WTC11 (cell line): ENCODE data around the gene SIX2. TPM values are rescaled to one million over a fixed set of nuclear protein-coding genes. Genes with fewer than 3 reads are reported as not detected.

Source experiments
- ATAC-seq: fragments of 200-7000 bp; cut with Tn5 transposase; 2 replicates; pipeline ENCODE4 v1.10.0; 2021; ENCODE audit warnings: mild to moderate bottlenecking, moderate library complexity
- CTCF ChIA-PET: fragments of 300-600 bp; sonication (Branson Sonifier 250); formaldehyde crosslinking; loops from one replicate; lab custom pipeline; 2021; ENCODE audit warnings: antibody characterized with exemption; lab: Charles Lee
- POLR2A ChIA-PET: fragments of 350-600 bp; sonication (Branson Sonifier 250); formaldehyde crosslinking; loops from one replicate; lab custom pipeline; 2021; ENCODE audit warnings: antibody characterized with exemption; lab: Charles Lee
- DNase-seq: peaks from one replicate; pipeline ENCODE4 v3.0.0; 2021; ENCODE audit warnings: low spot score
- H3K27ac Mint-ChIP-seq: 2 replicates; pipeline ENCODE4 v1.8.0; 2021; ENCODE audit warnings: mixed read lengths
- H3K27me3 Mint-ChIP-seq: 2 replicates; pipeline ENCODE4 v1.8.0; 2021; ENCODE audit warnings: low read depth, mild to moderate bottlenecking, moderate library complexity, mixed read lengths
- H3K36me3 Mint-ChIP-seq: 2 replicates; pipeline ENCODE4 v1.8.0; 2021; ENCODE audit warnings: mixed read lengths
- H3K4me1 Mint-ChIP-seq: 2 replicates; pipeline ENCODE4 v1.8.0; 2022; ENCODE audit warnings: mixed read lengths
- H3K4me3 Mint-ChIP-seq: 2 replicates; pipeline ENCODE4 v1.8.0; 2021; ENCODE audit warnings: mild to moderate bottlenecking, moderate library complexity, mixed read lengths
- H3K9me3 Mint-ChIP-seq: 2 replicates; pipeline ENCODE4 v1.8.0; 2021; ENCODE audit warnings: mixed read lengths
- ELF4 ChIP-seq: sonication (generic); formaldehyde crosslinking; IDR thresholded peaks from 2 replicates; pipeline ENCODE4 v1.8.1; 2022; ENCODE audit warnings: low read depth, mild to moderate bottlenecking, moderate library complexity, missing genetic modification reagents
- IRF1 ChIP-seq: sonication (generic); formaldehyde crosslinking; IDR thresholded peaks from 2 replicates; pipeline ENCODE4 v1.8.0; 2023; ENCODE audit warnings: missing genetic modification reagents
- MYBL2 ChIP-seq: sonication (generic); formaldehyde crosslinking; IDR thresholded peaks from 2 replicates; pipeline ENCODE4 v1.8.1; 2023; ENCODE audit warnings: mild to moderate bottlenecking, moderate library complexity, missing genetic modification reagents
- NFYB ChIP-seq: sonication (generic); formaldehyde crosslinking; conservative IDR thresholded peaks from 2 replicates; pipeline ENCODE4 v1.8.0; 2022; ENCODE audit warnings: low read depth, missing genetic modification reagents
- TP53 ChIP-seq: sonication (generic); formaldehyde crosslinking; IDR thresholded peaks from 2 replicates; pipeline ENCODE4 v1.8.1; 2023; ENCODE audit warnings: mild to moderate bottlenecking, missing genetic modification reagents
- ZNF138 ChIP-seq: sonication (generic); formaldehyde crosslinking; conservative IDR thresholded peaks from 2 replicates; pipeline ENCODE4 v1.8.1; 2022; ENCODE audit warnings: mild to moderate bottlenecking, moderate library complexity, missing genetic modification reagents
- ZNF281 ChIP-seq: sonication (generic); formaldehyde crosslinking; IDR thresholded peaks from 2 replicates; pipeline ENCODE4 v1.8.0; 2023; ENCODE audit warnings: mild to moderate bottlenecking, missing genetic modification reagents
- ZNF416 ChIP-seq: fragments of 250-450 bp; sonication (Bioruptor Pico); IDR thresholded peaks from 2 replicates; pipeline ENCODE4 v1.9.0; 2021; ENCODE audit warnings: mild to moderate bottlenecking, inconsistent platforms
- ZNF532 ChIP-seq: fragments of 250-450 bp; sonication (Bioruptor Pico); IDR thresholded peaks from 2 replicates; pipeline ENCODE4 v1.9.0; 2021; ENCODE audit warnings: mild to moderate bottlenecking, borderline replicate concordance
- total RNA-seq: library from RNA; stranded (reverse); gene quantifications from 3 replicates; pipeline ENCODE4 v1.2.3, GENCODE V29; 2021

The SIX2 gene
- total RNA-seq, 1 experiment from 2014 or later = 1.7 TPM

GRCh38 chr2:45000341-45000901 lies 8.8 kb downstream of the SIX2 start (continued):
- TF ChIP-seq TP53 = 0 out of 2 replicates have a peak, but pooled peaks have one; percentile 36

GRCh38 chr2:44999540-44999939 lies 9.7 kb downstream of the SIX2 start:
- Mint-ChIP-seq H3K27ac (no peak overlapping the region), H3K4me3 (no peak overlapping the region), H3K27me3 (peaks cover 96% of the 10 kb centered on the region), H3K36me3 (no peaks in the 10 kb centered on the region), H3K4me1 (peaks cover 30% of the 10 kb centered on the region), H3K9me3 (no peaks in the 10 kb centered on the region)
- no peak for TF ChIP-seq MYBL2
- no peak for TF ChIP-seq IRF1 (CRISPR knock-in tag)
- no peak for TF ChIP-seq ZNF532 (CRISPR knock-in tag)
- TF ChIP-seq ZNF138 (CRISPR knock-in tag) = no peak
- TF ChIP-seq ELF4 (CRISPR knock-in tag) = no peak
- ChIA-PET CTCF (interaction anchor here (0.8 to 9.1 kb wide), 10 partner anchors 9 to 170 kb away, joined by 3 to 113 read pairs (median 6); partner anchors contain the start of gene SIX2), POLR2A (interaction anchor here (1.8 kb wide), 1 partner anchor 14 kb away, joined by 4 read pairs; no protein-coding TSS in a partner anchor)
- DNase-seq (no peak), ATAC-seq (no peak)

- no peak for DNase-seq
- no peak overlapping the region for H3K4me3 Mint-ChIP-seq
- H3K36me3 Mint-ChIP-seq = no peaks in the 10 kb centered on the region
- H3K9me3 Mint-ChIP-seq = no peaks in the 10 kb centered on the region
- H3K27ac Mint-ChIP-seq = no peak overlapping the region
- peaks cover 16% of the 10 kb centered on the region for H3K4me1 Mint-ChIP-seq
- no peak for ATAC-seq
- peaks cover 94% of the 10 kb centered on the region for H3K27me3 Mint-ChIP-seq
- CTCF ChIA-PET = interaction anchor here (4.4 to 9.1 kb wide), 3 partner anchors 13 to 43 kb away, joined by 30 to 113 read pairs (median 70); partner anchors contain the start of gene SIX2
- TF ChIP-seq NFYB (CRISPR knock-in tag) (peak; percentile 52), ZNF281 (CRISPR knock-in tag) (no peak)
- POLR2A ChIA-PET = no interaction called here
Measured at GRCh38 chr2:44997963-44998362, 11.3 kb downstream of the SIX2 start.

GRCh38 chr2:44996356-44996755 lies 12.9 kb downstream of the SIX2 start:
- no peak for TF ChIP-seq ZNF416 (CRISPR knock-in tag)
- Mint-ChIP-seq H3K4me1 (peaks cover 4% of the 10 kb centered on the region; the same call in 1 of the 2 replicates), H3K27me3 (peaks cover 78% of the 10 kb centered on the region), H3K9me3 (peaks cover 6% of the 10 kb centered on the region), H3K4me3 (no peak overlapping the region), H3K36me3 (0 out of 2 replicates have a peak, but pooled peaks cover 2% of the 10 kb centered on the region), H3K27ac (no peak overlapping the region)
- ChIA-PET CTCF (interaction anchor here (1.1 kb wide), 1 partner anchor 32 kb away, joined by 3 read pairs; no protein-coding TSS in a partner anchor), POLR2A (no interaction called here)
- DNase-seq (no peak), ATAC-seq (no peak)
